Measurements from ENCODE around the gene MME.
"Not testable (repeated sequence)": the region's sequence is repeated elsewhere in the genome, so short reads cannot be mapped to it uniquely, and the experiment has no call there.

Gene MME

DNA sequence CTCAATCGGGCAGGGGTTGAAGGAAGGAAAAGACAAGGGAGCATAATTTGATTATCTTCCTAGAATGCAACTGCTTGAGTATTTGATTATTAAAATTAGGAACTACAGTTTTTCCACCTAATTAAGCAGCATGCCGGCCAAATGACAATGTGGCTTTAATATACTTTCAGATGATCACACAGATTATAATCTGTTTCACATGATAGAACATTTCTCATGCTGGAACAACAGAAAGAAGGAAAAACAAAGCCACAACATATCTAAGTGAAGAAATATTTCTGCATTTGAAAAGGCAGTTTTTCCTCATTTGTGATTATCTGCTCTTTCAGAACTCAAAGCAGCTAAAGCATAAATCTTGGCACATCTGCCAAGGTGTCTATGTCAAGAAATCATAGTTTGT, 130.6 kb downstream of the MME start:
- Histone ChIP-seq H3K4me2 (ENCODE audit: low read length) (no peak overlapping the region), H3K27ac (ENCODE audit: low read depth, low read length) (no peak overlapping the region), H3K18ac (ENCODE audit: low read length) (no peak overlapping the region), H3K56ac (ENCODE audit: low read length) (no peak overlapping the region), H4K5ac (ENCODE audit: low read length) (no peak overlapping the region), H3K9ac (ENCODE audit: low read length) (no peak overlapping the region), H3K79me1 (ENCODE audit: low read length) (no peaks in the 10 kb centered on the region), H4K8ac (ENCODE audit: low read depth, low read length) (no peak overlapping the region), H3K27me3 (ENCODE audit: insufficient read depth, low read length, poor library complexity) (no peaks in the 10 kb centered on the region), H2BK5ac (ENCODE audit: low read length) (no peak overlapping the region), H2BK15ac (replicated peaks; ENCODE audit: low read depth) (no peak overlapping the region), H3K4ac (ENCODE audit: low read depth, low read length) (no peak overlapping the region), H3K4me3 (ENCODE audit: low read length) (no peak overlapping the region), H3K23ac (ENCODE audit: low read length) (no peak overlapping the region), H3K36me3 (ENCODE audit: control insufficient read depth, insufficient read depth, low read length) (no peaks in the 10 kb centered on the region), H3K4me1 (ENCODE audit: control insufficient read depth, low read depth, low read length) (no peaks in the 10 kb centered on the region), H2AK5ac (ENCODE audit: low read length) (no peak overlapping the region), H3K79me2 (ENCODE audit: control insufficient read depth, insufficient read depth, low read length) (no peaks in the 10 kb centered on the region), H2BK120ac (ENCODE audit: low read depth, low read length) (no peak overlapping the region)
- DNase-seq: no peak
- WGBS (ENCODE audit: extremely low coverage, insufficient coverage, low lambda C conversion rate): no CpG with 5 or more reads among the region's 2 CpGs

DNA sequence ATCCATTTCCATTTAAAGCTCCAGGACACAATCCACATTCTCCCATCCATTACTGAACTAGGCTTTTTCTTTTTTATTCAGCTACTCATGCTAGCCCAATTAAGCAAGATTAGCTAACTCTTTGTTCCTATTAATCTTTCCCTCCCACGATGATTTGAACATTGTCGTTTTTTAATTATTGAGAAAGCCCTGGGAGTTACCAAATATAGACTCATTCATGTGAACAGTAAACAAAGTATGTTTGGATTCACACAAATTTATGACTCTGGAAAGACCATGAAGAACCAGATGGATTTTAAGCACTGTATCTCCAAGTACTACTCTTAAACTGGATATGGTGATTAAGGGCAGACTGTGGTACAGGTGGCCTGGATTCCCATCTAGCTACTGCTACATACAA, 131.1 kb downstream of the MME start:
- Histone ChIP-seq H3K27me3 (ENCODE audit: insufficient read depth, low read length, poor library complexity) (no peaks in the 10 kb centered on the region), H3K4me2 (ENCODE audit: low read length) (no peak overlapping the region), H2BK120ac (ENCODE audit: low read depth, low read length) (no peak overlapping the region), H3K79me2 (ENCODE audit: control insufficient read depth, insufficient read depth, low read length) (no peaks in the 10 kb centered on the region), H3K79me1 (ENCODE audit: low read length) (no peaks in the 10 kb centered on the region), H3K9ac (ENCODE audit: low read length) (no peak overlapping the region), H4K8ac (ENCODE audit: low read depth, low read length) (no peak overlapping the region), H3K56ac (ENCODE audit: low read length) (no peak overlapping the region), H2BK15ac (replicated peaks; ENCODE audit: low read depth) (no peak overlapping the region), H3K4ac (ENCODE audit: low read depth, low read length) (no peak overlapping the region), H2AK5ac (ENCODE audit: low read length) (no peak overlapping the region), H4K5ac (ENCODE audit: low read length) (no peak overlapping the region), H3K18ac (ENCODE audit: low read length) (no peak overlapping the region), H2BK5ac (ENCODE audit: low read length) (no peak overlapping the region), H3K27ac (ENCODE audit: low read depth, low read length) (no peak overlapping the region), H3K4me1 (ENCODE audit: control insufficient read depth, low read depth, low read length) (no peaks in the 10 kb centered on the region), H3K23ac (ENCODE audit: low read length) (no peak overlapping the region), H3K36me3 (ENCODE audit: control insufficient read depth, insufficient read depth, low read length) (no peaks in the 10 kb centered on the region), H3K4me3 (ENCODE audit: low read length) (no peak overlapping the region)
- WGBS (ENCODE audit: extremely low coverage, insufficient coverage, low lambda C conversion rate): no CpG with 5 or more reads among the region's 2 CpGs
- DNase-seq: no peak

GRCh38 chr3:155211940-155212339, 131.8 kb downstream of the MME start:
- Histone ChIP-seq H3K27ac (ENCODE audit: low read depth, low read length) (no peak overlapping the region), H3K27me3 (ENCODE audit: insufficient read depth, low read length, poor library complexity) (no peaks in the 10 kb centered on the region), H2BK5ac (ENCODE audit: low read length) (no peak overlapping the region), H2BK120ac (ENCODE audit: low read depth, low read length) (no peak overlapping the region), H2BK15ac (replicated peaks; ENCODE audit: low read depth) (no peak overlapping the region), H3K4me1 (ENCODE audit: control insufficient read depth, low read depth, low read length) (no peaks in the 10 kb centered on the region), H3K79me1 (ENCODE audit: low read length) (no peaks in the 10 kb centered on the region), H3K36me3 (ENCODE audit: control insufficient read depth, insufficient read depth, low read length) (no peaks in the 10 kb centered on the region), H3K56ac (ENCODE audit: low read length) (no peak overlapping the region), H3K9ac (ENCODE audit: low read length) (no peak overlapping the region), H3K4ac (ENCODE audit: low read depth, low read length) (peak overlapping the region; percentile 55), H3K79me2 (ENCODE audit: control insufficient read depth, insufficient read depth, low read length) (no peaks in the 10 kb centered on the region), H3K4me3 (ENCODE audit: low read length) (no peak overlapping the region), H3K4me2 (ENCODE audit: low read length) (no peak overlapping the region), H3K18ac (ENCODE audit: low read length) (no peak overlapping the region), H2AK5ac (ENCODE audit: low read length) (no peak overlapping the region), H4K8ac (ENCODE audit: low read depth, low read length) (no peak overlapping the region), H3K23ac (ENCODE audit: low read length) (no peak overlapping the region), H4K5ac (ENCODE audit: low read length) (no peak overlapping the region)
- no peak for DNase-seq

DNA sequence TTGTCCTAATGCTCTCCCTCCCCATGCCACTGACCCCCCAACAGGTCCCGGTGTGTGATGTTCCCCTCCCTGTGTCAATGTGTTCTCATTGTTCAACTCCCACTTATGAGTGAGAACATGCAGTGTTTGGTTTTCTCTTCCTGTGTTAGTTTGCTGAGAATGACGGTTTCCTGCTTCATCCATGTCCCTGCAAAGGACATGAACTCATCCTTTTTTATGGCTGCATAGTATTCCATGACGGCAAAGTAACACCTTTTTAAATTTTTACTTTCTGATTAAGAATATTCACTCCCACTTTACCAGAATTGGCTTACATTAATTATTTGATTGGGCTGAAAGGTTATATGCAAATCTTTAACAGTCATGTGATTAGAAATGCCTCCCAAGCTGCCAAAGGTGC, 135.9 kb downstream of the MME start:
- H3K27me3 ChIP-seq (ENCODE audit: insufficient read depth, low read length, poor library complexity): not testable (repeated sequence)

DNA sequence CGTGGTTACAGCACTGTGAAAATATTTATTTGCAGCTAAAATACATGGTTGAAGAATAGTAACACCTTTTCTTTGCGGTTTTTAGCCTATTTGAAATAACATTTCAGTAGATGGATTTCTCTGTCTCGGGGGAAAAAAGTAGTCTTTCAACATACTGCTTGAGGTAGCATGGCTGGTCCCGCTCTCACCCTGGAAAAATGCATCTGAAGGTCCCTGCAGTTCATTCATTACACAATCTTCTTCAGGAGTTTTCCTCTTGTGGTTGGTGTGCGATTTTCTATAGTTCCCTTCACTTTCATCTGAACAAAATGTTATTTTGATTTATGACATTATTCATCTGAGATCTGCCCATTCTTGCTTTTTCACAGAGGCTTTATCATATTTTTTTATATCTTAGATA, 137.5 kb downstream of the MME start:
- WGBS (ENCODE audit: extremely low coverage, insufficient coverage, low lambda C conversion rate): no CpG with 5 or more reads among the region's 5 CpGs
- DNase-seq: no peak
- H3K36me3 ChIP-seq (ENCODE audit: control insufficient read depth, insufficient read depth, low read length): no peaks in the 10 kb centered on the region

More for the DNA sequence above, 135.9 kb downstream of the MME start:
- H3K79me2 ChIP-seq (ENCODE audit: control insufficient read depth, insufficient read depth, low read length); H3K4me2 ChIP-seq (ENCODE audit: low read length); H4K8ac ChIP-seq (ENCODE audit: low read depth, low read length); H2AK5ac ChIP-seq (ENCODE audit: low read length); H3K9ac ChIP-seq (ENCODE audit: low read length); H3K23ac ChIP-seq (ENCODE audit: low read length); H2BK15ac ChIP-seq (replicated peaks; ENCODE audit: low read depth); DNase-seq; H3K27ac ChIP-seq (ENCODE audit: low read depth, low read length); H3K4ac ChIP-seq (ENCODE audit: low read depth, low read length); H3K4me3 ChIP-seq (ENCODE audit: low read length); H2BK120ac ChIP-seq (ENCODE audit: low read depth, low read length); H2BK5ac ChIP-seq (ENCODE audit: low read length); H3K36me3 ChIP-seq (ENCODE audit: control insufficient read depth, insufficient read depth, low read length); H3K18ac ChIP-seq (ENCODE audit: low read length); H3K56ac ChIP-seq (ENCODE audit: low read length); H3K79me1 ChIP-seq (ENCODE audit: low read length); H3K4me1 ChIP-seq (ENCODE audit: control insufficient read depth, low read depth, low read length); H4K5ac ChIP-seq (ENCODE audit: low read length): not testable (repeated sequence)
- no CpG with 5 or more reads among the region's 3 CpGs for WGBS (ENCODE audit: extremely low coverage, insufficient coverage, low lambda C conversion rate)

DNA sequence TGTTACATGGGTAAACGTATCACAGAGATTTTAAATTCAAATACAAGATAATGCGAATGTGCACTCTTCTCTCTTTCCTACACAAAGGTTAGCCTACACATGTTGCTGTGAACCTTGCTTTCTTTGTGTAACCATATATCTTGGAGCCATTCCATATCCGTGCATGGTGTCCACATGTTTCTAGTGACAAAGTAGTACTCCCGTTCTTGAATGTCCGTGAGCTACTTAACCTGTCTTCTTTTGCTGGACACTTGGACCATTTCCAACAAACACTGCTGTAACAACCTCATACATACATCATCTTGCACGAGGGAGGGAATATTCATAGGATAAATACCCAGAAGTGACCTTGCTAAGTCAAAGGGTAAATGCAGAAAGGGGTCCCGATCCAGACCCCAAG, 138.3 kb downstream of the MME start:
- Histone ChIP-seq H3K79me2 (ENCODE audit: control insufficient read depth, insufficient read depth, low read length) (no peaks in the 10 kb centered on the region), H3K4ac (ENCODE audit: low read depth, low read length) (no peak overlapping the region), H3K9ac (ENCODE audit: low read length) (no peak overlapping the region), H4K5ac (ENCODE audit: low read length) (no peak overlapping the region), H2AK5ac (ENCODE audit: low read length) (no peak overlapping the region), H2BK15ac (replicated peaks; ENCODE audit: low read depth) (no peak overlapping the region), H3K18ac (ENCODE audit: low read length) (no peak overlapping the region), H3K23ac (ENCODE audit: low read length) (no peak overlapping the region), H2BK120ac (ENCODE audit: low read depth, low read length) (no peak overlapping the region), H3K27ac (ENCODE audit: low read depth, low read length) (no peak overlapping the region), H3K4me3 (ENCODE audit: low read length) (no peak overlapping the region), H3K4me2 (ENCODE audit: low read length) (no peak overlapping the region), H3K79me1 (ENCODE audit: low read length) (no peaks in the 10 kb centered on the region), H3K27me3 (ENCODE audit: insufficient read depth, low read length, poor library complexity) (no peaks in the 10 kb centered on the region), H4K8ac (ENCODE audit: low read depth, low read length) (no peak overlapping the region), H3K4me1 (ENCODE audit: control insufficient read depth, low read depth, low read length) (no peaks in the 10 kb centered on the region), H2BK5ac (ENCODE audit: low read length) (no peak overlapping the region), H3K36me3 (ENCODE audit: control insufficient read depth, insufficient read depth, low read length) (no peaks in the 10 kb centered on the region), H3K56ac (ENCODE audit: low read length) (no peak overlapping the region)
- WGBS (ENCODE audit: extremely low coverage, insufficient coverage, low lambda C conversion rate): no CpG with 5 or more reads among the region's 7 CpGs
- DNase-seq: no peak

More for the DNA sequence above, 137.5 kb downstream of the MME start:
- H3K23ac ChIP-seq (ENCODE audit: low read length): no peak overlapping the region
- no peak overlapping the region for H3K4ac ChIP-seq (ENCODE audit: low read depth, low read length)
- no peaks in the 10 kb centered on the region for H3K79me2 ChIP-seq (ENCODE audit: control insufficient read depth, insufficient read depth, low read length)
- no peak overlapping the region for H2AK5ac ChIP-seq (ENCODE audit: low read length)
- no peak overlapping the region for H3K9ac ChIP-seq (ENCODE audit: low read length)
- no peak overlapping the region for H3K4me2 ChIP-seq (ENCODE audit: low read length)
- no peak overlapping the region for H2BK15ac ChIP-seq (replicated peaks; ENCODE audit: low read depth)
- no peak overlapping the region for H3K4me3 ChIP-seq (ENCODE audit: low read length)
- no peak overlapping the region for H4K8ac ChIP-seq (ENCODE audit: low read depth, low read length)
- no peak overlapping the region for H3K18ac ChIP-seq (ENCODE audit: low read length)
- no peaks in the 10 kb centered on the region for H3K4me1 ChIP-seq (ENCODE audit: control insufficient read depth, low read depth, low read length)
- H3K27me3 ChIP-seq (ENCODE audit: insufficient read depth, low read length, poor library complexity): no peaks in the 10 kb centered on the region
- H2BK5ac ChIP-seq (ENCODE audit: low read length): no peak overlapping the region
- no peak overlapping the region for H3K56ac ChIP-seq (ENCODE audit: low read length)
- no peak overlapping the region for H3K27ac ChIP-seq (ENCODE audit: low read depth, low read length)
- H3K79me1 ChIP-seq (ENCODE audit: low read length): no peaks in the 10 kb centered on the region
- no peak overlapping the region for H4K5ac ChIP-seq (ENCODE audit: low read length)
- H2BK120ac ChIP-seq (ENCODE audit: low read depth, low read length): no peak overlapping the region

Measured in mesendoderm (in vitro differentiated cells).